Right lobe of liver (tissue), 4 donors: Measurements from ENCODE around the gene CYSTM1.

Experiments used
- CTCF ChIP-seq, 4 donors: fragments of 200-600 bp in 3 of 4; fragments of 450-650 bp in 1 of 4; IDR thresholded peaks; one replicate each; pipeline versions ENCODE4 v1.5.1 to v1.8.0; 2016 to 2022; ENCODE audit warnings: antibody characterized with exemption in 4 of 4, mild to moderate bottlenecking in 2 of 4
- POLR2A ChIP-seq: fragments of 450-650 bp; IDR thresholded peaks from one replicate; pipeline ENCODE4 v1.6.1; 2017; ENCODE audit warnings: antibody characterized with exemption, mild to moderate bottlenecking
- donor health status: DM: no; HTN: no; CAD: no.
- donor health status: DM: no; HTN: no; CAD: no.
- donor health status: DM: no; HTN: yes; CAD: no.

DNA sequence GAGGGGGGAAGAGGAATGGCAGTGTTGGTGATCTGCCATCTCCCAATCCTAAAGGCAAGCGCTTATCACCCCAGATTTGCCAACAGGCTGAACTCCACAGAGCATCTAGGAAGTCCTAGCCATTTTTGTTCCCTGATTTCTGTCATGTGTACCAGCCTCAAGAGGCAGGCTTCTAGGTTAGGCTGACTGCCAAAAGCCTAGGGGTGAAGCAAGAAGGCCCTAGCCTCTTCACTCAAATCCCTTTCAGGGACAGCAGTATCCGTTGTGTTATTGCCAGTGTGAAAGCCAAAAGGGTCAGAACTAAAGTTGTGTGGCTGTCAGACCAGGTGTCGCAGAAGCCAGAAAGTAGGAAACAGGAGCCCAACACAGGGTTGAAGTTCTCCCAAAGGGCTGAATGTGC lies 34.6 kb upstream of the CYSTM1 start:
- TF ChIP-seq CTCF (IDR thresholded peaks at IDR 0.05) (no peak), POLR2A (no peak)
